Mesenteric fat pad (tissue), 1 donor: ENCODE results near the gene SNX21. TPM values are rescaled to one million over a fixed set of nuclear protein-coding genes. Genes with fewer than 3 reads are reported as not detected.

Experiments used
- DNase-seq: peaks from one replicate; pipeline ENCODE4 v3.0.0-alpha.2; 2020; ENCODE audit warnings: low spot score
- total RNA-seq: library from RNA; stranded (reverse); fragmentation: NEBNext Ultra II Directional; extraction: Animal tissue kit (Norgen Biotek cat#: 25700); gene quantifications from one replicate; pipeline ENCODE4 v1.2.1, GENCODE V29; 2021
- donor health status: DM: yes; HTN: yes; CAD: no.

The SNX21 gene
- total RNA-seq, 1 donor from 2014 or later: 46.7 TPM

DNA sequence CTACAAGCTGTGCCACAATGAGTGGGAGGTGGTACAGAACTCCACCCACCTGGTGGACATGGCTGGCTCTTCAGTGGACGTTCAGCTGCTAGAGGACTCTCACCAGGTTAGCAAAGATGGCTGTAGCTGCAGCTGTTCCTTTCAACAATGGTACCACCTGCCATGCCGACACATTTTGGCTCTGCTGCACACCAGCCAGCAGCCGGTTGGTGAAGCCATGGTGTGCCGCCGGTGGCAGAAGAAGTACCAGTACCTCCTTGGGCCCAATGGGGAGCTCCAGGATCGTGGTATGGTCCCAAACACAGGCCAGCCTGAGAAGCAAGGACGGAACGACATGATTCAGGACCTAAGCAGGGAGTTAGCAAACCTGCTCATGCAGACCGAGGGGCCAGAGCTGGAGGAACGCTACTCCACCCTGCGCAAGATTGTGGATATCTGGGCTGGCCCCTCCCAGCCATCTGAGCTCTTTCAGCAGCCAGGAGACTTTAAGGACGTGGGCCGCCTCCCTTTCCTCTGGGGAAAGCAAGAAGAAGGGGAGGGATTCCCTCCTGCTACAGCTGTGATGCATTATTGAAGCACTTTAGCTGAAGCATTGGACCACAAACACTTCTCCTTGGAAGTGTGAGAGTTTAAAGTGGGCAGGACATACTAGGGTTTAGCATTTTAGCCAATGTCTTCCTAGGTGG, 44.6 kb downstream of the SNX21 start:
- no peak for DNase-seq

DNA sequence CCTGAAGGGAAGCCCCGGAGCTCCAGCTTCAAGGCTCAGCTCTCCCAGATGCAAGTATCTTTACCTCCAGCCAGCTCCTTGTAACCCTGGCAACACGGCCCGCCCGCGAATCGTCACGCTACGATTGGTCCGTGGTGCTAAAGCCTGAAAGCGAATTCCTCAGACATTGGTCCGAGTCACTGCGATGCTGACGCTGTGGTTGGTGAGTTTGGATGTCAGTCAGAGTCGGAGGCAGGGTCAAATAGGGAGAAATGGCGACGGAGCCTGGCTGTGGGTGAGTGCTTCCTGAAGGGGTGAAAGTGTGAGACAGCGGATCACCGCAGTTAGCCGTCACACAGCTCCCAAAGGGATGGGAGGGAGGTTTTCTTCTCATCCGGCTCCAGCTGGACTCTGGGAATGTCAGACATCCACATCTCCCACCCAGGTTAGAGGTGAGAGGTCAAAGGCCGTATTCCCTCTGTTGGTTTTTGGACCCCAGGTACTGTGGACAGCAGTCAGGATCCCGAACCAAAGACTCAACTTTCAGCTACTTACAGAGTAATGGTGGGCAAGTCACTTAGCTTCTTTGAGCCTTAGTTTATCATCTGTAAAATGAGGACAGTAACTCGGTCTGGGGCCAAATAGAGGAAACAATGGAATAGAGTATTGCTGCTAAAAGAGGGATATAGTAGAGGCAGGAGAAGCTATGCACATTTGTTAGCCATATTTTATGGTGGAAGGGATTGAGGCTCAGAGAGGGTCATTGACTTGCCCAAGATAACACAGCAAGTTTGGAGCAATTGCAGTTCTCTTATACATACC, 47.6 kb downstream of the SNX21 start, which contains the start of gene ZSWIM1:
Gene ZSWIM1 (plus strand): TSS at position 240 of the 801 bp plus-strand sequence. CDS start 1,366 bp downstream, outside the sequence.
- DNase-seq: peak; percentile 99

DNA sequence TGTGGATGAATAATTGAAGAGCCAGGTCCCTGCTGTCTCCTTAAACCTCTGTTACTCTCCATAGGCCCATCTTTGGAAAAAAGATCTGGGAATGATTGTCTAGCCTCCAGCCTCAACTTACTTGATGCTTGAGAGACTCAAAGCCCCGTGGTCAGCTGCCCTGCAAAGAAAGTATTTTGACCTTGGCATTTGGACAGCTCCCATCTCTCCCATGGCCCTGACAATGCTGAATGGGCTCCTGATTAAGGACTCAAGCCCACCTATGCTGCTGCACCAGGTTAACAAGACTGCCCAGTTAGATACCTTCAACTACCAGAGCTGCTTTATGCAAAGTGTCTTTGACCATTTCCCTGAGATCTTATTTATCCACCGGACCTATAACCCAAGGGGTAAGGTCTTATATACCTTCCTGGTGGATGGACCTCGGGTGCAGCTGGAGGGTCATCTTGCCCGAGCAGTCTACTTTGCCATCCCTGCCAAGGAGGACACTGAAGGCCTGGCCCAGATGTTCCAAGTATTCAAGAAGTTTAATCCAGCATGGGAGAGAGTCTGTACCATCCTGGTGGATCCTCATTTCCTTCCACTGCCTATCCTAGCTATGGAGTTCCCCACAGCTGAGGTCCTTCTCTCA, 49.0 kb downstream of the SNX21 start:
- no peak for DNase-seq

DNA sequence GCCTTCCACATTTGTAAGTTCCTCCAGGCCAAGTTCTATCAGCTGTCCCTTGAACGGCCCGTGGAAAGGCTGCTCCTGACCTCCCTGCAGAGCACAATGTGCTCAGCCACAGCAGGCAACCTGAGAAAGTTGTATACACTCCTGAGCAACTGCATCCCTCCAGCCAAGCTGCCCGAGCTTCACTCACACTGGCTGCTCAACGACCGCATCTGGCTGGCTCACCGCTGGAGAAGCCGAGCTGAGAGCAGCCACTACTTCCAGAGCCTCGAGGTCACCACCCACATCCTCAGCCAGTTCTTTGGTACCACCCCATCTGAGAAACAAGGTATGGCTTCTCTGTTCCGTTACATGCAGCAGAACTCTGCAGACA, 49.5 kb downstream of the SNX21 start:
- no peak for DNase-seq

DNA sequence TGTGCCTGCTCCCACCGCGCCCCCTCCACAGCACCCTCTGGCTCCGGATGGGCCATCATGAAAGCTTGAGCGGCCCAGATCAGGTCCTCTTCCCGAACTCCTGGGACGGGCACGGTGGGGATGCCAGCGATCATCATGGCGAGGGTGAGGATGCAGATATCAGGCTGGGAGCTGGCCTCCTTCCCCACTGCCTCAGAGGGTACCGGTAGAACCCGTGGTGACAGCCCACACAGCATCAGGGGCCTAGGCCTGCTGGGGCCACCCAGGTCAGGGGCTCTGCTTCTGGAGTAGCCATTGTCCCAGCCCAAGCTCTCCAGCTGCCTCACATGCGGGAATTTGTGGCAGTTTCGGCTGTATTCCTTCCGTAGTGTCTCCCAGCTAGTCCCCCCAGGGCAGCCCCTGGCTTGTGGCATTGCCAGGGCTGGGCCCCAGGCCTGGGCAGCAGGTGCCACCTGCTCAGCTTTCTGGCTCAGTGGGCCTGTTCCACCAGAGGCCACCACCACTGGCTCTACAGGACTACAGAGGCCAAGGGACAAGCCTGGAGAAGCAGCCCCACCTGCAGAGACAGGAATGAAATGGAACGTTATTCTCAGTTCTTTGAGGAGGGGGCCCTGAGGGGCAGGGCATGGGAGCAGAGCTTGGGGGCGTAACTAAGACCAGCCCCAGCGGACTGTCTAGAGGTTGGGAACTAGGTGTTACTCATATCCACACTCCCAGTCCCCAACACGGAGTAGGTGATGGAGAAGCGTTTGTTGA, 53.2 kb downstream of the SNX21 start:
- DNase-seq: no peak

DNA sequence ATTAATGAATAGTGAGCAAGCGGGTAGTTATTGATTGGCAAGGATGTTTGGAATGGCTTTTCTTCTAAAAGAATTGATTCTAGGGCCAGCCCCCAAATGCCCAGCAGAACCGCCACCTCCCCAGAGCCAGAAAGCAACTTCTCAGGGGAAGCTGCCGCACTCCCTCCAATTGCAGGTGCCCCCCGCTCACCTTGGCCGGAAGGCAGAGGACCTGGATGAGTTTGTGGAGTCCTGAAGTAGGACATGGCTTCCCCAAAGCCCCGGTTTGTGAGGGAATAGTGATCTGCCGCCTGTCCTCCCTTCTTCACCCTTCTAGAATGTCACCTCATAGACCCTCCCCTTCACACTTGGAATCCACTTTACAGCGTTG, 53.7 kb downstream of the SNX21 start, which contains the start of gene SPATA25:
Gene SPATA25 (minus strand): TSS at position 277 of the 370 bp plus-strand sequence. CDS start 32 bp downstream, at position 245.
- no peak for DNase-seq

DNA sequence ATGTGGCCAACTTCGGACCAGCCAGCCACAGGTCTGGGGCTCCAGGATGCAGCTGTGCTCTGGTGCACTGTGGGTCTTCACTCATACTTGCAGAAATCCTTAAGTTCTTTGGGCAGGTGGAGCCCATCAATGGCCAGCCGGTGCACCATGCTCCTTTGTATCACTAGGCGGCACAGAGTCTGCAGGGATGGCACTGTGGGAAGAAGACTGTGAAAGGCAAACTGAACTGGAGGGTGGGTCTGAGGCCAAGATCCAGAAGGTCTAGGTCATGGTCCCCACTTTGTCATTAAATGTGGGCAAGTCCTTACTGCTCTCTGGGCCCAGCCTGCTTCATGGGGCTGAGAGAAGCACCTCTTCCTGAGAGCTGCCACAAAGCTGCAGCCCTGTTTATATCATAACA, 55.1 kb downstream of the SNX21 start:
- DNase-seq: no peak

DNA sequence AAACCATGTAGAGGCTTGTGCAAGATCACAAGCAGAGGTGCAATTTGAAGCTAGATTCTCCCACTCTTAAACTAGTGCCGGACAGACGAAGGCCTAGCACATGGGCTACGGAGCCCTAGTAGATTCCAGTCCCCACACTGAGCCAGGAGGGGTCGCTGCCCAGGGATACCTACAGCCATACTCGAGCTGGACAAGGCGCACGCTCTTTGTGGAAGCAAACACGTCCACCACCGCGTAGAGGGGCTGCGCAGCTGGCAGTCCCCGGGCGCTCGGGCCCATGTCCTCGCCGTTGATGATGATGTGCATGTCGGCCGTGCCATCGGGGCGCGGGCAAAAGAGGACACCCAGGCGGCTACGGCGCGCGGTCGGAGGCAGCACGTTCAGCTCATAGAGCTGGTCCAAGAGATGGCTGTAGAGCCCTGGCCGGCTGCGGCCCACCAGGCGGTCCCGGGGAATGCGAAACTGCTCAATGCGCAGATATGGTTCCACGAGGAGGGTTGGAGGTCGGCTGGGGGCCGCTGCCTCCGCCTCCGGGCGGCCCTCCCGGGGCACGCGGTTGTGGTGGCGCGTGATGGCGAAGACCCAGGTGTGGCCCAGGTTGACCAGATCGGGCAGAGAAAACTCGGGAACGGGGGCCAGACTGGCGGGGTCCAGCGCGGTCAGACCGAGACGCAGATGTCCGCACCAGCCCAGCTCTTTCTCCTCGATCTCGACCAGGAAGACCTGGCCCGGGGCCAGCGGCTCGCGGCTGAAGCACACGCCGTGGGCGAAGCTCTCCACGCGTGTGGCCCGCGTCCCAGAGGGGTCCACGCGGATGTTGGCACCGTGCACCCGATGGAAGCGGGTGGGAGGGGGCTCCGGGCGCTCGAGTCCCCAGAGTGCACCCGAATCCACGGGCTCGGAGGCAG, 56.7 kb downstream of the SNX21 start:
- DNase-seq: no peak

DNA sequence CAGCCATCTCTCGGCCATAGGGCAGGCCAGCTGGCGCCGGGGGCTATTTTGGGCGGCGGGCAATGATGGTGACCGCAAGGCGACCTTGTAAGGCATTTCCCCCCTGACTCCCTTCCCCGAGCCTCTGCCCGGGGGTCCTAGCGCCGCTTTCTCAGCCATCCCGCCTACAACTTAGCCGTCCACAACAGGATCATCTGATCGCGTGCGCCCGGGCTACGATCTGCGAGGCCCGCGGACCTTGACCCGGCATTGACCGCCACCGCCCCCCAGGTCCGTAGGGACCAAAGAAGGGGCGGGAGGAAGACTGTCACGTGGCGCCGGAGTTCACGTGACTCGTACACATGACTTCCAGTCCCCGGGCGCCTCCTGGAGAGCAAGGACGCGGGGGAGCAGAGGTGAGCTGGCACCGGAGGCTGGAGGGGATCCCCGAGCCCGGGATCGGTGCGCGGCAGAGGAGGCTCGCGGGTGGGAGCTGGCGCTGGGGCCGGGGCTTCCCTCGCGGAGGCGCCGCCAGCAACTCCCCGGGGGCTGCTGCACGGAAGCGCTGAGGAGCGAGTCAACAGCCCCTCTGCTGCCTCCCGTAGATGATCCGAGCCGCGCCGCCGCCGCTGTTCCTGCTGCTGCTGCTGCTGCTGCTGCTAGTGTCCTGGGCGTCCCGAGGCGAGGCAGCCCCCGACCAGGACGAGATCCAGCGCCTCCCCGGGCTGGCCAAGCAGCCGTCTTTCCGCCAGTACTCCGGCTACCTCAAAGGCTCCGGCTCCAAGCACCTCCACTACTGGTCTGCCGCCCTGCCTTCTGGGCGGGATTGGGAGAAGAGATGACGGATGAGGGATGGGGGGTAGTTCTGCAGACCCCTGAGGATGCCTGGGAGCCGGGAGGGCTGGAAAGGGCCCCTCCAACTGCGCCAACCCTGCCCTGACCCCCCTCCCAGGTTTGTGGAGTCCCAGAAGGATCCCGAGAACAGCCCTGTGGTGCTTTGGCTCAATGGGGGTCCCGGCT, 57.7 kb downstream of the SNX21 start, which contains the start of the genes CTSA and NEURL2:
Gene CTSA (plus strand): TSS at position 351 of the 999 bp plus-strand sequence. CDS start 234 bp downstream, at position 585.
Gene NEURL2 (minus strand): TSS at position 224 of the 999 bp plus-strand sequence. CDS start 217 bp downstream, at position 7.
- DNase-seq: peak; percentile 96

DNA sequence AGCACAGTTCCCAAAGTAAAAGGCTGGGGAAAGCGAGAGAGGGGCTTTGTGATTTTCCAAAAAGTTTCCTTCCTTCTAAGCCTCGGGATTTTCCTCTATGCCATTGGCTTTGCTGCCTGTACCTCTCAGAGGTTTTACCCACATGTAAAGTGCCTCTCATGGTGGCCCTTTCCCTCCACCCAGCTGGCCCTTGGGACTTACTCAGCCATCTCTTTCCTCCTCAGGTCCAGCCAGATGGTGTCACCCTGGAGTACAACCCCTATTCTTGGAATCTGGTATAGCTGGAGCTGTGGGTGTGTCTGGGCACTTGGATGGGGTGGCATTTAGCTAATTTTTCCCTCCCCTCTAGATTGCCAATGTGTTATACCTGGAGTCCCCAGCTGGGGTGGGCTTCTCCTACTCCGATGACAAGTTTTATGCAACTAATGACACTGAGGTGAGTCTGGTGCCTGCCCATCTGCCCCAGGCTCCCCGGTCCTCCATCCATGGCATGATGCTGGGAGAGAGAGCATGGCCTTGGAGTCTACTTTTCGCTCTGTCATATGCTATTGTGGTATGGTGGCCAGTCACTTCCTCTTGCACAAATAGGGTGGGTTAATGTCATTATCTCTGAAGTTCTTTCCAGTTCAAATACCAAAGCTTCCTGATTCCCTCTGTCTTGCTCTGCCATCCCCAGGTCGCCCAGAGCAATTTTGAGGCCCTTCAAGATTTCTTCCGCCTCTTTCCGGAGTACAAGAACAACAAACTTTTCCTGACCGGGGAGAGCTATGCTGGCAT, 58.6 kb downstream of the SNX21 start:
- no peak for DNase-seq

Other genes with a start within 250 kb of the SNX21 start
- not detected for gene WFDC10A, start 204.1 kb upstream of the SNX21 start, total RNA-seq
- not detected for gene WFDC9, start 202.5 kb upstream of the SNX21 start, total RNA-seq
- gene WFDC11, start 163.6 kb upstream of the SNX21 start, total RNA-seq: not detected
- not detected for gene WFDC13, start 131.8 kb upstream of the SNX21 start, total RNA-seq
- not detected for gene WFDC10B, start 128.8 kb upstream of the SNX21 start, total RNA-seq
- gene SPINT4, start 111.5 kb upstream of the SNX21 start, total RNA-seq: not detected
- 0.58 TPM for gene WFDC3, start 41.9 kb upstream of the SNX21 start, total RNA-seq
- gene DNTTIP1, start 41.8 kb upstream of the SNX21 start, total RNA-seq: 21.8 TPM
- not detected for gene UBE2C, start 21.2 kb upstream of the SNX21 start, total RNA-seq
- 0.74 TPM for gene TNNC2, start 6.5 kb upstream of the SNX21 start, total RNA-seq
- gene ACOT8, start 23.6 kb downstream of the SNX21 start, total RNA-seq: 14.9 TPM
- 2.2 TPM for gene ZSWIM3, start 23.8 kb downstream of the SNX21 start, total RNA-seq
- 10.0 TPM for gene ZSWIM1, start 47.4 kb downstream of the SNX21 start, total RNA-seq
- gene SPATA25, start 53.8 kb downstream of the SNX21 start, total RNA-seq: 4.0 TPM
- 17.0 TPM for gene NEURL2, start 57.4 kb downstream of the SNX21 start, total RNA-seq
- 160 TPM for gene CTSA, start 57.5 kb downstream of the SNX21 start, total RNA-seq
- 373 TPM for gene PLTP, start 78.4 kb downstream of the SNX21 start, total RNA-seq
- 27.1 TPM for gene PCIF1, start 100.9 kb downstream of the SNX21 start, total RNA-seq
- gene ZNF335, start 138.4 kb downstream of the SNX21 start, total RNA-seq: 17.1 TPM
- gene MMP9, start 175.1 kb downstream of the SNX21 start, total RNA-seq: 18.3 TPM
- 1.7 TPM for gene SLC12A5, start 195.4 kb downstream of the SNX21 start, total RNA-seq